Measurements from ENCODE around the gene MYORG.
"Not testable (repeated sequence)": the region's sequence is repeated elsewhere in the genome, so short reads cannot be mapped to it uniquely, and the experiment has no call there.

Gene MYORG

DNA sequence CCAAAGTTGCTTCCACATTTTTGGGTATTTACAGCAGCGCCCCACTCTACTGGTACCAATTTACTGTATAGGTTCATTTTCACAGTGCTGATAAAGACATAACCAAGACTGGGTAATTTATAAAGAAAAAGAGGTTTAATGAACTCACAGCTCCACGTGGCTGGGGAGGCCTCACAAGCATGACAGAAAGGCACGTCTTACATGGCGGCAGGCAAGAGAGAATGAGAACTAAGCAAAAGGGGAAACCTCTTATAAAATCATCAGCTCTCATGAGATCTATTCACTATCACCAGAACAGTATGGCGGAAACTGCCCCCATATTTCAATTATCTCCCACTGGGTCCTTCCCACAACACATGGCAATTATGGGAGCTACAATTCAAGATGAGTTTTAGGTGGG, 7.9 kb downstream of the MYORG start:
- not testable (repeated sequence) for DNase-seq

DNA sequence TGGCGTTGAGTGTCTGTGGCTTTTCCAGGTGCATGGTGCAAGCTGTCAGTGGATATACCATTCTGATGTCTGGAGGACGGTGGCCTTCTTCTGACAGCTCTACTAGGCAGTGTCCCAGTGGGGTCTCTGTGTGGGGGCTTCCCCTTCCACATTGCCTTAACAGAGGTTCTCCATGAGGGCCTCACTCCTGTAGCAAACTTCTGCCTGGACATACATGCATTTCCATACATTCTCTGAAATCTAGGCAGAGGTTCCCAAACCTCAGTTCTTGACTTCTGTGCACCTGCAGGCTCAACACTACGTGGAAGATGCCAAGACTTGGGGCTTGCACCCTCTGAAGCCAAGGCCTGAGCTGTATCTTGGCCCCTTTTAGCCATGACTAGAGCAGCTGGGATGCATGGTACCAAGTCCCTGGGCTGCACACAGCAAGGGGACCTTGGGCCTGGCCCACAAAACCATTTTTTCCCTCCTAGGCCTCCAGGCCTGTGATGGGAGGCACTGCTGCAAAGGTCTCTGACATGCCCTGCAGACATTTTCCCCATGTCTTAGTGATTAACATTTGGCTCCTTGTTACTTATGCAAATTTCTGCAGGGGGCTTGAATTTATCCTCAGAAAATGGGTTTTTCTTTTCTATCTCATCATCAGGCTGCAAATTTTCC, 8.8 kb downstream of the MYORG start:
- not testable (repeated sequence) for DNase-seq

DNA sequence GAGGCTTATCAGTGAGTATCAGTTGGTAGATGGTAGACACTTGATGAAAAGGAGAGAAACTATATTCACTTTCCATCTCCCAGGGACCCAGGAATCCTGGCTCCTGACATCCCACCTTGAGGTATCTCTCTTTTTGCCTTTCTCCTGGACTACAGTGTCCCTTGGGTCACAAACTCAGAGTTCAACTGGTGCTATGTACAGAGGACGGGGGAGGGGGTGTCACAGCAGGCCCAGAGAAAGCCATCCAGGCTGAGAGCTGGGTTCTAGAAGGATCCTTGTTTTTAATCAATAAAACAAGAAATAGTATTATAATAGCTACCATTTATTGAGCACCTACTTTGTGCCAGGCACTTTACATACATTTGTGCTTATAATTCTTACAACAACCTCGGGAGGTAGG, 10.3 kb downstream of the MYORG start:
- no peak for DNase-seq

DNA sequence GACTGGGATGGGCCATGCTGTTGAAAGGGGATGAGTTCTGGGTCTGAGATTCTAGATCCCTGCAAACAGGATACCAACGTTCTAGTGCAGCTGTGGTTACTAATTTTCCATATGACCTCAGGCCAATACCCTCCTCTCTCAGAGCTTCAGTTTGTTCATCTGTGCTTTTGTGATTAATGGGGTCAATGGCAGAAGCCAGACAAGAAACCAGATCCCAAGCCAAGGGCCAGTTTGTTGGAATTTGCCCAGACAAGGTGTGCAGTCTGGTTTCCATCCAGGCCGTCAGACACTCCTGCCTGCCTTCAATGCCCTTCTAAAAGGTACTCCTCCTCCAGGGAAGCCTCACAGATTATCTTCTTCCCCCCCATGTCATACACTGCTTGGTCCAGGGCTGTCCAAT, 11.4 kb downstream of the MYORG start:
- DNase-seq, result no peak

DNA sequence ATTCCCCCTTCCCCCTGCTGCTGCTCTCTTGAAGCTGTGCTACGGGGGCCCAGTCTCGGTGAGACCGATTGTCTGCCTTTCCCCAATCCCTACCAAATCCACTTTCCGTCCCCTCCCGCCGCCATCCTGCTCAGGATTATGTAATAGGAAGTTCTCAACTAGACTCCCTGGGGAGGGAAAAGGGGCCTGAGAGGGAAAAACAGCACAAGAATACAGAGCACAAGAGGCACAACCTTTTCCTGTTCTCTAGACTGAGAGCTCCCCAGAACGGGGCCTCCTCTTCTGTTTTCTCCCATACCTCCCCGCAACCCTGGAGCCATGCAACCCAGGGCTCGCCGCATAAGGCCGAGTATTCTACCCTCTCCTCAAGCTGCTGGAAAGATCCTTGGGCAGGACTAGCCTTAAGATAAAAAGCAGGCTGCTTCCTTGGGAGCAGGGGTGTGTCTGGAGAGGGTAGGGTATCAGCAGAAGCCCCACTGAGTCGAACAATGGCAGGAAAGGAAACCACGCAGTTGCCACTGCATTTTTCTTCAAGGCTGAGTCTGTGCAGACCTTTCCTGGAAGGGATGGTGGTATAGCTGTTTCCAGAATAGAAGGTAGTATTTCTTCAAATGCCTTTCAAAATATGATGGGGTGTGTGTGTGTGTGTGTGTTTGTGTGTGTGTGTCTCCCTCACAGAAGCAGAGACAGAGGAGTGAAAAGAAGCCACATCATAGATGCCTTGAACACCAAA, 12.9 kb downstream of the MYORG start:
- DNase-seq, result no peak

DNA sequence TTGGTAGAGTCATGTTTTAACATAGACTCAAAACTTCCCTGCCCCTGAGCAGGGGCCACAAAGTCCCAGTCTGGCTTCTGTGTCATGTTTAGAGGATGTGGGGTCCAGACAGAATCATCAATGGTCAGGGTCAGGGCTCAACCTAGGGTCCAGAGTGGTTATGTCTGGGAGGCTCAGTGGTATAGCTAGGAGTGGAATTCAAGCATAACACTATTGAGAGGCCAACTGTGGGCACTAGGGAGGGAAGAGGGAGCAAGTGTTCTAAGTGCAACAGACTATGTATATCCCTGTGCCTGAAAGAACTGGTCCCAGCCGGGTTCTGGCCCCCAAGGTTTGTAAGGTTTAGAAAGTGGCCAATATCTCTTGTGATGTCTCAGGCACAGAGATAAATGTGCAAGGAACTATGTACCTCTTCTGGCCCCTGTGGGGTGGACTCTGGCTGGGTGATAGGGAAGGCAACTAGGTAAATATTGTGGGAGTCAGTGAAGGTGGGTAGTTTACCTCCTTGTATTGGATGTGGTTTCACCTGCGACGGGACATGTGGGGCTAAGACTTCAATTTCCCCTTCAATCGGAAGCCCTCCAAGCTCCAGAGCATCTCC, 14.0 kb downstream of the MYORG start:
- no peak for DNase-seq

DNA sequence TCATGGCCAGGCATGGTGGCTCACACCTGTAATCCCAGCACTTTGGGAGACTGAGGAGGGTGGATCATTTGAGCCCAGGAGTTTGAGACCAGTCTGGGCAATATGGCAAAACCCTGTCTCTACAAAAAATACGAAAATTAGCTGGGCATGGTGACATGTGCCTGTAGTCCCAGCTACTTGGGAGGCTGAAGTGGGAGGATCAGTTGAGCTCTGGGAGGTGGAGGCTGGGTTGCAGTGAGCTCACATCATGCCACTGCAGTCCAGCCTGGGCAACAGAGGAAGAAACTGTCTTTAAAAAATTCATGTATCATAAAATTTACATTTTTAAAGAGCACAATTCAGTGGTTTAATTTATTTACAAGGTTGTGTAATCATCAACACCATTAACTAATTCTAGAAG, 23.7 kb downstream of the MYORG start:
- not testable (repeated sequence) for DNase-seq

DNA sequence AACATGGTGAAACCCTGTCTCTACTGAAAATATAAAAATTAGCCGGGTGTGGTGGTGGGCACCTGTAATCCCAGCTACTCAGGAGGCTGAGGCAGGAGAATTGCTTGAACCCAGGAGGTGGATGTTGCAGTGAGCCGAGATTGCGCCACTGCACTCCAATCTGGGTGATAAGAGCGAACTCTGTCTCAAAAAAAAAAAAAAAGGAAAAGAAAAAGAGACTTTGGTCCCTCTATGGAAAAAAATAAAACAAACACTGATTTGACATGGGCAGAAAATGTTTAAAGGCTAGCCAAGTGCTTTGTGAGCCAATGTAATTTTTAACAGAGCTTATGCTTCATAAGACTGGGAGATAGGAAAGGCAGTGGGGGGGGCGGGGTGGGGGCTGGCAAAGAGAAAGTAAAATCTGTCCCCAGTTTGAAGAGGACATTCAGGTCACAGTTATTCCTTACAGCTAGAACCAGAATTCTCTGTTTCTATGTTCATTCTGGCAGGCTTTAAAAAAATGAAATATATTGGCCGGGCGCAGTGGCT, 24.5 kb downstream of the MYORG start:
- DNase-seq, result not testable (repeated sequence)

DNA sequence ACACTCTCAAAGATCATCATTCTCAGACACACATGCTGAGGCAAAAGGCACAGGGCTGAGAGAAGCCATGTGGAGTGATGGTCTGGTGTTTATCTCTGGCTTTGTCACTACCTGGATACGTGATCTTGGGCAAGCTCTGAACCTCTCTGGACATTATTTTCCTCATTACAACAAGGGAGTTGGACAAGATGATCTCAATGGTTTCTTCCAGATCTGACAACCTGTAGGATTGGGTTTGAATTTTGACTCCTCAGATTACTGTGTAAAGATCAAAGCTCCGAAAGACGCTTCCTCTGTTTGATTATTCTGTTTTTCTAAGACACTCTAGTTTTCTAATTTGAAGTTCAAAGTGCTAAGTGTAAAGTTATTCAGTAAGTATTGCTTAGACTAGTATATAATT, 27.4 kb downstream of the MYORG start:
- no peak for DNase-seq

DNA sequence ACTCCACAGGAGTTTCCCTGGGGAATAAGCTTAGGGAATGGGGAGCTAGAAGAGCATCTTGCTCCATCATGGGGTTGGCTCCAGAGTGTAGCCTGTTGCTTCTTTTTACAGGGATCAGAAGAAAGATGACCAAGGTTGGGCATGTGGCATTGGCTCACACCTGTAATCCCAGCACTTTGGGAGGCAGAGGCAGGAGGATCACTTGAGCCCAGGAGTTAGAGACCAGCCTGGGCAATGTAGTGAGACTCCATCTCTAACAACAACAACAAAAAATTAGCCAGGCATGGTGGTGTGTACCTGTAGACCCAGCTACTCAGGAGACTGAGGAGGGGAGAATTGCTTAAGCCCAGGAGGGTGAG, 28.9 kb downstream of the MYORG start:
- no peak for DNase-seq

DNA sequence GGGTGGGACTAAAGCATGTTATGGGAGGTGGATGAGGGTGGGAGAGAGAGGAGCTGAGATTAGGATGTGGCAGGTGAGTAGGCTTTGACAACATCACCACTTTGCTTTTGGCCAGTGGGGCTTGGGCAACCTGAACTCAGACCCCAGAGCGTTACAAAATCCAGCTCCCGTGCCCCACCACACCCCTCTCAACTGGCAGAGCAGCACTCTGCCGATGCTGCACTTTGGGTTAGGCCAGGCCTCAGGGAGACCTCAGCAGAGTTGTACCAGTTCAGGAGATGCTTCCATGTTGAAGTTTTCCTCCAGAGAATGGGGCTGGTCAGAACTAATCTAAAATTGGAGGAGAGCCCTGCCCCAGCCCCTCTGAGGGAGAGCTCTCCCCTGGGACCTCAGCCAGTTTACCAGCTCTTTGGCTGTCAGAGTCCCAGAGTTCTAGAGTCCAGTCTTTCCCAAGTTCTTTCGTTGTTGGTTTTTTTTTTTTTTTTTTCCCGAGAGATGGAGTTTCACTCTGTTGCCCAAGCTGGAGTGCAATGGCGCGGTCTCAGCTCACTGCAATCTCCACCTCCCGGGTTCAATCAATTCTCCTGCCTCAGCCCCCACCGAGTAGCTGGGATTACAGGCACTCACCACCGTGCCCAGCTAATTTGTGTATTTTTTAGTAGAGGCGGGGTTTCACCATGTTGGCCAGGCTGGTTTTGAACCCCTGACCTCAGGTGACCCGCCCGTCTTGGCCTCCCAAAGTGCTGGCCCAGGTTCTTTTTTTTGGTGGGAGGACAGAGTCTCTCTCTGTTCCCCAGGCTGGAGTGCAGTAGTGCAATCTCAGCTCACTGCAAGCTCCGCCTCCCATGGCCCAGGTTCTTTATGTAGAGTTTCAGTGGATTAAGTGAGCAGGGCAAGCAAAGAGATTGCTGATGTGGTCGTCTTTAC, 29.6 kb downstream of the MYORG start:
- DNase-seq, result no peak

DNA sequence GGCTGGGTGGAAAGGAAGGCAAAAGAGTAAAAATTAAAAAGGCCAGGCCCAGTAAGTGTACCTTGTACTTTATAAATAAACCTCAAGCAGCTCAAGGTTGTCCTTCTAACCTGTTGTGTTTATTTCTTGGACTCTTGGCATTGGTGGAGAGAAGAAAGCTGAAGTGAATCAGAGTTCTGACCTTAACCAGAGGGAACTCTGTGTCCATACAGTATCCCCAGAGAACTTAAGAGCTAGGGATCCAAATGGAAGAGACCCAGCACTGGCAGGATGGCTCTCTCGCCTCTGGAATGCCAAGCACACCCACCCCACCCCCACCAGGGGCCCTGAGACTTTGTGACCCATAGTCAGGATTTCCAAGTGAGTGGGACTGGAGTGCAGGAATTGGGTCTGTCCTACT, 33.1 kb downstream of the MYORG start:
- no peak for DNase-seq

DNA sequence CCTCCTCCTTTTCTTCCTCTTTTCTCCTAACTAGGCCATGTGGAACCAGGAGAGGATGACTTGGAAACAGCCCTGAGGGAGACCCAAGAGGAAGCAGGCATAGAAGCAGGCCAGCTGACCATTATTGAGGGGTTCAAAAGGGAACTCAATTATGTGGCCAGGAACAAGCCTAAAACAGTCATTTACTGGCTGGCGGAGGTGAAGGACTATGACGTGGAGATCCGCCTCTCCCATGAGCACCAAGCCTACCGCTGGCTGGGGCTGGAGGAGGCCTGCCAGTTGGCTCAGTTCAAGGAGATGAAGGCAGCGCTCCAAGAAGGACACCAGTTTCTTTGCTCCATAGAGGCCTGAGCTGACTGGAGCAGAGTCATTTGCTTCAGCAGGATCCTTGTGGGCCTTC, 33.6 kb downstream of the MYORG start:
- DNase-seq, result no peak

DNA sequence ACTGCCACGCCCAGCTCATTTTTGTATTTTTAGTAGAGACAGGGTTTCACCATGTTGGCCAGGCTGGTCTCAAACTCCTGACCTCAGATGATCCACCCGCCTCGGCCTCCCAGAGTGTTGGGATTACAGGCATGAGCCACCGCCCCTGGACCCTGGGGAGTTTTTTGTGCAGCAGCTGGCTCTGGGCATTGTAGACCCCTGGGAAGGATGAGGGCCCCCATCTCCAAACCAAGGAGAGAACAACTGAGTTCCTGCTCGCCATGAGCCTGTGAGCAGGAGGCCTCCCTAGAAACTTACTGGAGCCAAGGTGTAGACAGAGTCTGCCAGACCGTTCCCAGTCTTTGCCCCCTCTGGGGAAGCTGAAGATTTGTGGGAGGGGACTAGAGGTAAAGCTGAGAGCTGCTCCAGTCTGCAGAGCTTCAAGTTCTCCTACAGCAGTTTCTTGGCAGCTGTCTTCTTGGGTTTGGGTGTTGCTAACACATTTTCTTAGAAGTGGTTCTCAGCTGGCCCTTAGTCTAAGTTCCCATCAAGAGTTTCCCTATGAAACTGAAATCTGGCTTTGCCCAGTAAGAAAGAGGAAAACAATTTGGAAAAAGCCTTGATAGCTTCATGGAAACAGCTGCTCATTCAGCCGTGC, 34.9 kb downstream of the MYORG start:
- no peak for DNase-seq

DNA sequence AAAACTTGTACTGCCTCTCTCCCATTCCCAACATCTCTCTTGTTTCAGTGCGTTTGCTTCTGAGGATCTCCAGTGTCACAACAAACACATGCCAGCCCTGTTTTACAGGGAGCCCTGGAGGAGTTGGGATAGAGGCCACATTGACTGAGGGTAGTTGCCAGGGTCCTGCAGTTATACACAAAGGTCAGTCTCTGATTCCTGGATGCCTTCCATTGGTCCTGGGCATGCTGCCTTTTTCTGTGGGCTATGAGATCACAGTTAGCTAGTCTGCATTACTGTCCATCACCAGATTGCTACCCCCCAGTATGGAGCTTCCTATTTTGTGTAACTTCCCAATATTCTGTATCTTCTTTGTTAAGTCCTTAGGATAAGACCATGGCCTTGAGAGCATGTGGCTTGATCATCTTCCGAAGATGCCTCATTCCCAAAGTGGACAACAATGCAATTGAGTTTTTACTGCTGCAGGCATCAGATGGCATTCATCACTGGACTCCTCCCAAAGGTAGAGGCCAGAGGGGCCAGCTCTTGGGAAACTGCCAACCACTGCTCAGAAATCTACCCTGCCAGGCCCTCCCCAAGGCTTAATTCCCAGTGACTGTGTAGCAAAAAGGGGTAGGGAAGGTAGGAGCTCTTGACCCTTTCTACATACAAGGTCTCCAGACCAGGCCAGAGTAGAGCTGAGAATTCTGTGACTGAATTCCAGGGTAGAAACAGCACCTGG, 37.9 kb downstream of the MYORG start:
- no peak for DNase-seq

DNA sequence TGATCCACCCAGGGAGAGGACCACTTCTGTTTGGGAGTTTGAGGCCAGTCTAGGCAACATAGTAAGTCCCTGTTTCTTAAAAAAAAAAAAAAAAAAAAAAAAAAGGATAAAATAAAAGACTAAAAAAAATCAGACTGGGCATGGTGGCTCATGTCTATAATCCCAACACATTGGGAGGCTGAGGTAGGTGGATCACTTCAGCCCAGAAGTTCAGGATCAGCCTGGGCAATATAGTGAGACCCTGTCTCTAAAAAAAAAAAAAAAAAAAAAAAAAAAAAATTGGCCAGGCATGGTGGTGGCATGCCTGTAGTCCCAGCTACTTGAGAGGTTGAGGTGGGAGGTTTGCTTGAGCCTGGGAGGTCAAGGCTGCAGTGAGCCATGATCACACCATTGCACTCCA, 38.6 kb downstream of the MYORG start:
- DNase-seq, result not testable (repeated sequence)

DNA sequence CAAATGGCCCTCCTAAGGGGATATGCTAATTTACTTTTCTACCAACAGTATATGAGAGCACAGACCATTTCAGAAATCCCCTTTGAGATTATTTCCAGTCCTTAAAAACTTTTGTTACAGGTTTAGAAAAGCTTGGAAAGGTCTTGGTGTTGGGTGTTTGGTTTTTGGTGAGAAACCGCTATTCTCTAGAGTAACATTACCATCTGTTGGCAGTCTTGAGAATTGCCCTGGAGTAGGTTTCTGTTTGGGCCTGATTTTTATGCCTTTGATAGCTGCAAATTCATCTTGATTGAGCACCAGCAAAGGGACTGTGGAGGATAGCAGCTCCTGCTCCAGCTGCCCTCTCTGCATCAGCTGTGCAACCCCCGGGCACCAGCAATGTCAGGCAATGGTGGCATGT, 39.3 kb downstream of the MYORG start:
- no peak for DNase-seq

DNA sequence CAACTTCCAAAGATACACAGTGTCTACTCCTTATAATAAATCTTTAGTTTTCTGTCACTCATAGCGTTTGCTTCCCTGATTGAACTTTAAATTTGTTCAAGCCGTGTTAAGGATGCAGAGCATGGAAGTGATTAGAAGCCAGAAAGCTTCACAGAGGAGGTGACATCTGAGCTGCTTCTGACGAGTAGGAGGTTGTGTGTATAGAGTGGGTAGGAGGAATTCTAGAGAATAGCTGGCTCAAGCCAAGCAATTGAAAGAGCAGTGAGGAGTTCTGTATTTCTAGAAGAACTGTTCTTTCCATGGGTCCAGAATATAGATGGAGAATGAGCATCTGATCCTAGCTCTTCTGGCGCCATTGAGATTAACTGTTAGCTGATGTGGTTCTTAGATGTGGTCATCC, 41.3 kb downstream of the MYORG start:
- DNase-seq, result no peak

DNA sequence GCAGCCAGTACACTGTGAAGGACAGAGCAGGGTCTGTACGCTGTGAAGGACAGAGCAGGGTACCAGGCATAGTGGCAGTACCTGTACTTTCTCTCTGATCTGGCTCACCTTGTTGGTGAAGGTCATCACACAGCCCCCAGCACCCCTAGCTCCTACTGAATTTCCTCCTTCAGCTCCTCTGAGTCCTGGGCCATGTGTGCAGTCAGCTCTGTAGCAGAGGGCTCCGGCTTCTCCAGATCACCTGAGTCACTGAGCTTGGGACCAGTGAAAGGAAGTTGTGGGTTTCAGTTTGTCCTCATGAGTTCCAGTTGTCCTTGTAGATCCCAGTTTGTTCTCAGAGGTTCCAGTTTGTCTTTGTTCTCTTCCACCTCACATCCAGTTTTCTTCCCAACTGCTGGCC, 41.8 kb downstream of the MYORG start:
- no peak for DNase-seq

DNA sequence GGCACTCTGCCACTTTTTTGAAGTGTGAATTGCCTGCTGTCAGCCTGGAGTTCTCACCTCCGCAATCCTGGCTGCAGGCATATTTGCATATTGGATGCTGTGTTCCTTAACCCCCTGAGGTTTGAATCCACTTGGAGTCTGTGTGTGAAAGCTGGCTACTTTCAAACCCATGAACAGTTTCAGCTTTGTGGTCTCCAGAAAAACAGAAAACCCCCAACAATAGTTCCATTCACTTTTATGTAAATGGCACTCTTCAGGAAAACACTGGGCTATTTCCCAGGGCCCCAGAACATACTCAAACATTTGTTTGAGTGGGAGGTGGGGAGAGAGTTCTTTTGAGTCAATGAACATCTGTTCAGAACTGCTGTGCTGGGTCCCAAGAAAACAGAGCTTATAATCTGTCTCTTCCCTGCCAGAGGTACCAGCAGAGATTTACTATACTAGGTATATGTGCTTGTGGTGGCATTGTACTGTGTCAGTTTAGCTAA, 42.3 kb downstream of the MYORG start:
- DNase-seq, result no peak

DNA sequence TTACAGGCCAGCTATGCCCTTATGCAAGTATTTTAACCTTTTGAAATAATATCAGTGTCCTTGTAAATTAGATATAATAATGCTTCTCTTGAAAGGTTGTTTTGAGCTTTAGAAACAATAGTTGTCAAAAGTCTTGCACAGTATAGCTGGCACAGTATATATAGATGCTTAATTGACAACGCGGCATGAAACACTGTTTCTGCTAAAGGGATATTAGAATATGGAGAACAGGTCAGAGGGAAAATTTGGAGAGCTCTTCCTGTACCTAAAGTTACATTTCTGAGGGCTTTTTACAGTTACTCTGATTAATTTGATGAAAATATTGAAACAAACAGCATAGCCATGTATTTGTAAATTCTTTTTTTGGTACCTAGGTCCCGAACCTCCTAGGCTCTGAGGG, 42.9 kb downstream of the MYORG start:
- no peak for DNase-seq
